Muscle layer of colon (tissue), 2 donors: Measurements from ENCODE around the gene ZNF615.
"Not testable (repeated sequence)": the region's sequence is repeated elsewhere in the genome, so short reads cannot be mapped to it uniquely, and the experiment has no call there.

Experiments
- H3K27ac ChIP-seq: one replicate; pipeline ENCODE4 v1.7.0; 2013; ENCODE audit warnings: low read depth, mild to moderate bottlenecking, low read length, moderate library complexity
- H3K27me3 ChIP-seq, 2 donors: one replicate each; pipeline ENCODE4 v1.7.0; 2013; ENCODE audit warnings: low read length in 2 of 2, mild to moderate bottlenecking in 2 of 2; ENCODE audit not compliant: insufficient read depth in 2 of 2, control insufficient read depth in 1 of 2
- H3K36me3 ChIP-seq: one replicate; pipeline ENCODE4 v1.7.0; 2013; ENCODE audit warnings: mild to moderate bottlenecking, low read length; ENCODE audit not compliant: insufficient read depth
- H3K4me1 ChIP-seq: one replicate; pipeline ENCODE4 v1.7.0; 2013; ENCODE audit warnings: mild to moderate bottlenecking, low read length; ENCODE audit not compliant: insufficient read depth
- H3K4me3 ChIP-seq, 2 donors: one replicate each; pipeline ENCODE4 v1.7.0; 2013; ENCODE audit warnings: low read length in 2 of 2, low read depth in 1 of 2, mild to moderate bottlenecking in 1 of 2, moderate library complexity in 1 of 2
- H3K9ac ChIP-seq: one replicate; pipeline ENCODE4 v1.7.0; 2013; ENCODE audit warnings: low read length
- H3K9me3 ChIP-seq: one replicate; pipeline ENCODE4 v1.7.0; 2013; ENCODE audit warnings: mild to moderate bottlenecking, low read length
- donor health status: abdominal sarcoma.
- donor health status: Adenocarcinoma of cecum.

The ZNF615 gene

DNA sequence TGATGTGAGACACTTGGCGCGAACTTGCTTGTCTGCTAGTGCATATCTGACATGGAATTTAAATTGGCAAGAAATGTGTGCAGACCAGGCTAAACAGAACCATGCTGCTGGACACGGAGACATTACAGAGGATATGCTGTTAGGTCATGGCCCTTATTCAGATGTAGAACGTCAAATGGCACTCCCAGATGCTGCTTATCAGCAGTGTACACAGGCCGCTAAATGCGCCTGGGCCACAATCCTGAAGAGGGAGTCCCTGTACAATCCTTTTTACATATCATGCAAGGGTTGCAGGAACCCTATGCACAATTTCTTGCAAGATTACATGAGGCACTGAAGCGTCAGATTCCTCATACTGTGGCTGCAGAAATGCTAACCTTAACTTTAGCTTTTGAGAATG is 30.7 kb downstream of the ZNF615 start:
- Histone ChIP-seq H3K4me3 (no peak overlapping the region), H3K9ac (no peak overlapping the region), H3K9me3 (peaks cover 37% of the 10 kb centered on the region), H3K4me1 (no peaks in the 10 kb centered on the region), H3K36me3 (peaks cover 24% of the 10 kb centered on the region), H3K27me3 (no peaks in the 10 kb centered on the region), H3K27ac (no peak overlapping the region)

DNA sequence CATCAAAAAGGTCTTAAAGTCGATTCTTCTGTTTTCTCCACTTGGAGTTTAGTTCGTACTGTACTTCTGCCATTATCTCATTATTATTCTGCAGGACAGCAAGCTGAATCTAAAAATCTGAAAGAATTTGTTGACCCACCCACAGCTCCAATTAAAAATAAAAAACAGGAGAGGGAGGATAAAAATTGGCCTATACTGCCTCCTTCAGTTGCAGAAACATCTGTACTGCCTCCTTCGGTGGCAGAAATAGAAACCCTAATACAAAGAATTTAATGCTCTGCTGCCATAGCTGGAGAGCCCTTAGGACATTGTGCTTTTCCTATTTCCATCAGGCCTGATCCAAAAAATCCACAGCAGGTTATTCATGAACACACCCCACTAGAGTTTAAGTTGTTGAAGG is 31.2 kb downstream of the ZNF615 start:
- H3K9ac ChIP-seq, result no peak overlapping the region
- no peaks in the 10 kb centered on the region for H3K27me3 ChIP-seq
- no peaks in the 10 kb centered on the region for H3K4me1 ChIP-seq
- H3K9me3 ChIP-seq, result peaks cover 41% of the 10 kb centered on the region
- no peak overlapping the region for H3K27ac ChIP-seq
- peaks cover 29% of the 10 kb centered on the region for H3K36me3 ChIP-seq
- H3K4me3 ChIP-seq, result no peak overlapping the region

DNA sequence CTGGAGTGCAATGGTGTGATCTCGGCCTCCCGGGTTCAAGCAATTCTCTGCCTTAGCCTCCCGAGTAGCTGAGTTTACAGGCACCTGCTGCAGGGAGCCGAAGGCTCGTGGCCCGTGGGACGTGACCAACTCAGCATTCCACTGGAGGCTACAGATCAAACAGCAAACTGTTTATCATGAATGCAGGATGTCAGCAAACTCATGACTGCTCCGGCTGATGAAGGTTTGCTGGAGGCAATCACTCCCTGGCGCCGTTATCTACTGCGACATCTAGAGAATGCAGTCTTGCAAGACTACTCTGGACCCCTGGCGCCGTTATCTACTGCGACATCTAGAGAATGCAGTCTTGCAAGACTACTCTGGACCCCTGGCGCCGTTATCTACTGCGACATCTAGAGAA is 32.2 kb downstream of the ZNF615 start:
- H3K9ac ChIP-seq, H3K4me1 ChIP-seq, H3K27me3 ChIP-seq, H3K4me3 ChIP-seq, H3K27ac ChIP-seq: not testable (repeated sequence)
- H3K36me3 ChIP-seq, result peaks cover 40% of the 10 kb centered on the region
- H3K9me3 ChIP-seq, result peaks cover 52% of the 10 kb centered on the region

DNA sequence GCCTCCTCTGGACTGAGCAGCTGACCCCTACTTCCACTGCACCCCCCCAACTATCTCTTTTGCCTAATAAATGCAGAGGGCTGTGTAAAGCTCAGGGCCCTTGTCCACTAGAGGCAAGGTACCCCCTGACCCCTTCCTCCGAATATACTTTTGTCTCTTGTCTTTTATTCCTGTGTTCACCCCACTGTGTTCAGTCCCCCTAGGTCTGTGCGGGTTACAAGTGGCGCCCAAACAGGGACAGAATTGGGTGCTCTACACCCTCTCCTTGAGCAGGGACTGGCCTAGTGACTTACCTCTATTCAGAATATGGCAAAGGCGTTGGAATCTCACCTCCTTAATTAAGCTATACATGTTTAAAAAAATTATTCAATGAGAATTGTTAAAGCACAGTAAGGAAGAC is 36.4 kb downstream of the ZNF615 start:
- Histone ChIP-seq H3K4me1 (no peaks in the 10 kb centered on the region), H3K9ac (no peak overlapping the region), H3K36me3 (peaks cover 69% of the 10 kb centered on the region), H3K4me3 (peak overlapping the region in 1 of 2 donors; percentile 25), H3K27ac (no peak overlapping the region), H3K27me3 (no peaks in the 10 kb centered on the region), H3K9me3 (peaks cover 69% of the 10 kb centered on the region)

DNA sequence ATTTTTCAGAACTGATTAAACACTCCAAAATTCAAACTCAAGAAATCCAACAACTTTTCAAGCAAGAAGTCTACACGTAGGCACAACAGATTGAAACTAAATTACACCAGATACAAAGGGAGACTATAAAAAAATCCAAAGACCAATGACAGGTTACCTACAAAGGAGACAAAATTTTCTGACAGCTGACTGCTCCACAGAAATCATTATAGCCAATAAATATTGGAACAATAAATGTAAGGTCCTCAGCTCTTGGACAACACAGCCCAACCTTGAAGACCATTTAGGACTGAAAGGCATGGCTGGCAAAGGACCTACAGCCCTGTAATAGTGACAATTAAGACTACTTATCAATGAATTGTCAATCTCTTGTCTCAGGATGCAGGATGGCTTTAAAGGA is 37.3 kb downstream of the ZNF615 start:
- no peak overlapping the region for H3K9ac ChIP-seq
- H3K4me3 ChIP-seq, result peak overlapping the region in 1 of 2 donors; percentile 25
- H3K27ac ChIP-seq, result no peak overlapping the region
- no peaks in the 10 kb centered on the region for H3K27me3 ChIP-seq
- H3K36me3 ChIP-seq, result peaks cover 78% of the 10 kb centered on the region
- peaks cover 73% of the 10 kb centered on the region for H3K9me3 ChIP-seq
- no peaks in the 10 kb centered on the region for H3K4me1 ChIP-seq

DNA sequence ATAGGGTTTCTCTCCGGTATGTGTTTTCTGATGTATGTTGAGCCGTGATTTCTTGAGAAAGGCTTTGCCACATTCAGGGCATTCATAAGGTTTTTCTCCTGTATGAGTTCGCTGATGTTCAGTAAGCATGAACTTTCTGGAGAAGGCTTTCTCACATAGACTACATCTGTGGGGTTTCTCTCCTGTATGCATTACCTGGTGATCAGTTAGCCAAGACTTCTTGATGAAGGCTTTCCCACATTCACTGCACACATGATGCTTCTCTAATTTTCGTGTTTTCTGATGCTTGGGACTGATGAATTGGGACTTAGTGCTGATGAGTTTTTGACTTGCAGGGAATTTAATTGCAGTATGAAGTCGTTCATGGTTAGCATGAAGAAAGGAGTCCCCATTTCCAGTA is 42.4 kb downstream of the ZNF615 start:
- peaks cover 62% of the 10 kb centered on the region for H3K9me3 ChIP-seq
- H3K27me3 ChIP-seq, result no peaks in the 10 kb centered on the region
- no peak overlapping the region for H3K9ac ChIP-seq
- H3K36me3 ChIP-seq, result peaks cover 56% of the 10 kb centered on the region
- H3K27ac ChIP-seq, result no peak overlapping the region
- H3K4me3 ChIP-seq, result peak overlapping the region in 1 of 2 donors; percentile 37
- H3K4me1 ChIP-seq, result no peaks in the 10 kb centered on the region

DNA sequence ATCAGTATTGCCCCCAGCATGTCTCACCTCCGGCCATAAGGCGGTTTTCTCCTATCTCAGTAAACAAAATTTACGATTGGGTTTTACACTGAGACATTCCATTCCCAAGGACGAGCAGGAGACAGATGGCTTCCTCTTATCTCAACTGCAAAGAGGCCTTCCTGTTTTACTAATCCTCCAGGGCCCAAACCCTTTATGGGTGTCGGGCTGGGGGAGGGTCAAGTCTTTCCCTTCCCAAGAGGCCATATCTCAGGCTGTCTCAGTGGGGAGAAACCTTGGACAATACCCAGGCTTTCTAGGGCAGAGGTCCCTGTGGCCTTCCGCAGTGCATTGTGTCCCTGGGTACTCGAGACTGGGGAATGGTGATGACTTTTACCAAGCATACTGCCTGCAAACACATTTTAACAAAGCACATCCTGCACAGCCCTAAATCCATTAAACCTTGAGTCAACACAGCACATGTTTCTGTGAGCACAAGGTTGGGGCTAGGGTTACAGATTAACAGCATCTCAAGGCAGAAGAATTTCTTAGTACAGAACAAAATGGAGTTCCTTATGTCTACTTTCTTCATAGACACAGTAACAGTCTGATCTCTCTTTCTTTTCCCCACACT is 47.3 kb downstream of the ZNF615 start:
- peaks cover 19% of the 10 kb centered on the region for H3K36me3 ChIP-seq
- not testable (repeated sequence) for H3K27me3 ChIP-seq, H3K4me3 ChIP-seq, H3K27ac ChIP-seq, H3K4me1 ChIP-seq, H3K9ac ChIP-seq
- peaks cover 35% of the 10 kb centered on the region for H3K9me3 ChIP-seq

DNA sequence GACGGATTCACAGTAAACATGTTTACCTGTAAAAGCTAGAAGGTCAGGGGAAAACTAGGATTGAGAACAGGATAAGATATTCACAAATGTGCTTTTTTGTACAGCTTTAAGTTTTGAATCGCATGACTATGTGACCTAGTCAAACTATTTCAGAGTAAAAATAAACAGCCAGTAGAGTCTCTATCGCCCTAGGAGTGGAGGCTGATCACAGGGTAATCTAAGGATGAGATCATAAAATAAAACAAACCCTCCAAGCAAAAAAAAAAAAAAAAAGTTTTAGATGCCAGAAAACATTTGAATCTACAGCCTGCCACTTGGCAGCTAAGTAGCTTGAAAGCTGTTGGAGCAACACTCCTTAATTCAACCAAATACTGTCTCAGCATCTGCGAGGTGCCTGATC is 48.2 kb downstream of the ZNF615 start:
- H3K27me3 ChIP-seq, result no peaks in the 10 kb centered on the region
- H3K27ac ChIP-seq, result no peak overlapping the region
- no peaks in the 10 kb centered on the region for H3K4me1 ChIP-seq
- peaks cover 26% of the 10 kb centered on the region for H3K9me3 ChIP-seq
- no peak overlapping the region for H3K4me3 ChIP-seq
- H3K9ac ChIP-seq, result no peak overlapping the region
- H3K36me3 ChIP-seq, result peaks cover 10% of the 10 kb centered on the region

DNA sequence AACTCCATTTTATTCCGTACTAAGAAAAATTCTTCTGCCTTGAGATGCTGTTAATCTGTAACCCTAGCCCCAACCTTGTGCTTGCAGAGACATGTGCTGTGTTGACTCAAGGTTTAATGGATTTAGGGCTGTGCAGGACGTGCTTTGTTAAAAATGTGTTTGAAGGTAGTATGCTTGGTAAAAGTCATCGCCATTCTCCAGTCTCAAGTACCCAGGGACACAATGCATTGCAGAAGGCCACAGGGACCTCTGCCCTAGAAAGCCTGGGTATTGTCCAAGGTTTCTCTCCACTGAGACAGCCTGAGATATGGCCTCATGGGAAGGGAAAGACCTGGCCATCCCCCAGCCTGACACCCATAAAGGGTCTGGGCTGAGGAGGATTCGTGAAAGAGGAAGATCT is 50.2 kb downstream of the ZNF615 start:
- not testable (repeated sequence) for H3K4me3 ChIP-seq, H3K27me3 ChIP-seq, H3K4me1 ChIP-seq, H3K36me3 ChIP-seq, H3K27ac ChIP-seq, H3K9ac ChIP-seq
- peaks cover 15% of the 10 kb centered on the region for H3K9me3 ChIP-seq

DNA sequence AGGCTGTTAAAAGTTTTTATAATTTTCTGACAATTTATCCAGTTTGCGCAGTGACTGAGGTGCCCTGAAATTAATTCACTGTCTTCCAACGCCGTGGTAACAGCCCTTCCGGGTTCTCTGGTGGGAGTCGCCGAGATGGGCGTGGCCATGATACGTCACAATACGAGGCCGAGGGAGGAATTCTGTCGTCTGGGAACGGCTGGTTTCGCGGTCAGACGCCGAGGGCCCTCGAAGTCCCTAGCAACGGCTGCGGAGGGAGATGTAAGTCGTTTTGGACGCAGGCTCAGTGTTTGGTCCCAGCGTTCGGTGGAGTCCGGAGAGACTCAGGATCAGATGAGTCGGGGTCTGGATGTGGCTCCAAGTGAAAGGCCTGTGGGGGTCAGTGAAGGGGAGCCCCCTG is 59.0 kb downstream of the ZNF615 start:
- Histone ChIP-seq H3K9ac (no peak overlapping the region), H3K9me3 (peaks cover 42% of the 10 kb centered on the region), H3K4me3 (no peak overlapping the region), H3K27me3 (no peaks in the 10 kb centered on the region), H3K4me1 (no peaks in the 10 kb centered on the region), H3K36me3 (peaks cover 18% of the 10 kb centered on the region), H3K27ac (no peak overlapping the region)

DNA sequence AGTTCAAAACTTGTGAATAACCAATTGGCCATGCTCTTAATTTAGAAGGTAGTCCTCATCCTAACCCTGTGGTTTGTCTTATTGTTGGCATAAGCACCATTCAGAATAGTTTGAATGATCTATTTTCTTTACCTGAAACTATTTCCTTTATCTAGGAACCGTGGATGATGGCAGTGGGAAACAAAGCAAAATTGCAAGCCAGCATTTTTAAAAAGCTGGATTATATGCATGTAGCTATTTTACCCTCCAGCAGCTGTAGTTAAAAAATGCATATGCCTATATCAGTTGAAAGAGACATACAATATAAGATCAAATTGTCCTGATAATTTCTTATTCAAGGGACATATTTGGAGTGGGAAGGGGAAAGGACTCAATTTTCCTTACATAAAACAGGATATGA is 61.4 kb downstream of the ZNF615 start:
- Histone ChIP-seq H3K27ac (no peak overlapping the region), H3K36me3 (peaks cover 42% of the 10 kb centered on the region), H3K4me1 (no peaks in the 10 kb centered on the region), H3K9me3 (peaks cover 66% of the 10 kb centered on the region), H3K4me3 (no peak overlapping the region), H3K27me3 (no peaks in the 10 kb centered on the region), H3K9ac (no peak overlapping the region)

DNA sequence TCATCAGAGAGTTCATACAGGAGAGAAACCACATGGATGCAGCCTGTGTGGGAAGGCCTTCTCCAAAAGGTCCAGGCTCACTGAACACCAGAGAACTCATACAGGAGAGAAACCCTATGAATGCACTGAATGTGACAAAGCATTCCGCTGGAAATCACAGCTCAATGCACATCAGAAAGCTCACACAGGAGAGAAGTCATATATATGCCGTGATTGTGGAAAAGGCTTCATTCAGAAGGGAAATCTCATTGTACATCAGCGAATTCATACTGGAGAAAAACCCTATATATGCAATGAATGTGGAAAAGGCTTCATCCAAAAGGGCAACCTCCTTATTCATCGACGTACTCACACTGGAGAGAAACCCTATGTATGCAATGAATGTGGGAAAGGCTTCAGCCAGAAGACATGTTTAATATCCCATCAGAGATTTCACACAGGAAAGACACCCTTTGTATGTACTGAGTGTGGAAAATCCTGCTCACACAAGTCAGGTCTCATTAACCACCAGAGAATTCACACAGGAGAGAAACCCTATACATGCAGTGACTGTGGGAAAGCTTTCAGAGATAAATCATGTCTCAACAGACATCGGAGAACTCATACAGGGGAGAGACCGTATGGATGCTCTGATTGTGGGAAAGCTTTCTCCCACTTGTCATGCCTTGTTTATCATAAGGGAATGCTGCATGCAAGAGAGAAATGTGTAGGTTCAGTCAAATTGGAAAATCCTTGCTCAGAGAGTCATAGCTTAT is 63.0 kb downstream of the ZNF615 start:
- Histone ChIP-seq H3K36me3 (peaks cover 58% of the 10 kb centered on the region), H3K4me1 (no peaks in the 10 kb centered on the region), H3K27me3 (no peaks in the 10 kb centered on the region), H3K9me3 (peaks cover 81% of the 10 kb centered on the region), H3K9ac (no peak overlapping the region), H3K27ac (no peak overlapping the region), H3K4me3 (peak overlapping the region; percentile 21 to 22)
